CMK (cell line): Measurements from ENCODE around the gene ZNHIT6.

Experiments used
- DNase-seq: peaks from one replicate; pipeline ENCODE4 v3.0.0-alpha.2; 2010; ENCODE audit warnings: low read depth

ZNHIT6 gene

DNA sequence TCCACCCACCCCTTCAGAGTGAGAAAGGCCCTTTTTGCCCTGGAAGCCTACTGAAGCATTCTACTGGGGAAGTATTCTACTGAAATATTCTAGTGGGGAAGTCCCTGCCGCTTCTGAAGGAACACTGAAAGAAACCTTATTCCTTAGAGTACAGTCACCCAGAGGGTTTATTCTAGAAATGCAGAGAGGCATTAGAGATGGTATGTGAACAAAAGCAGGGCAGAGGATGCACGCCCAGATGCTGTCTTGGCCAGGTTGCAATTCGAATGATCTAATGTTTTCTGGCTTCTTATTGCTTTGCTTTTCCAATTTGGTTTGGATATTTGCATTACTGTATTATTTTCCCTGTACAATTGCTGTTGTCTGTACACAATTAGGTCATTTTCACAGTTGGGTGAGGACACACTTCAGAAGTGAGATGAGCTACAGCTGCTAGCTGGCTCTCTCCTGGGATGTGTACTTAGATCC is 90.6 kb downstream of the ZNHIT6 start:
- DNase-seq = no peak

DNA sequence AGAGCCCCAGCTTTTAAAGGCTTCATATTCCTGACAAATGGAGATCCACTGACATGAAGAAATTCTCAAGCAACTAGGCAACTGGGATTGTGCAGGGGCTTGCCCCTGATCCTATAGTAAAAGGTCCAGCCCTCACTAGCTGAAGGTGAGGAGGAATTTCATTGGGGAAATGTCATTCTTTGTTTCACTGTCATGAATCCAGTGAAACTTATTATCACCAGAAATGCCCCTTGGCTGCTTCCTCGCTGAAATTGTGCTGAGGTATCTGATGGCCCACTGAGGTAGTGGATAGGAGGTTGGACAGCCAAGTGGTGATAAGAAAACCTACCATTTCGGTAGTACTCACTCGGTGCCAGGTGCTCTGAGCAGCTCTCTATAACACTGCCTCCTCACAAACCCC is 91.5 kb downstream of the ZNHIT6 start:
- DNase-seq = no peak

DNA sequence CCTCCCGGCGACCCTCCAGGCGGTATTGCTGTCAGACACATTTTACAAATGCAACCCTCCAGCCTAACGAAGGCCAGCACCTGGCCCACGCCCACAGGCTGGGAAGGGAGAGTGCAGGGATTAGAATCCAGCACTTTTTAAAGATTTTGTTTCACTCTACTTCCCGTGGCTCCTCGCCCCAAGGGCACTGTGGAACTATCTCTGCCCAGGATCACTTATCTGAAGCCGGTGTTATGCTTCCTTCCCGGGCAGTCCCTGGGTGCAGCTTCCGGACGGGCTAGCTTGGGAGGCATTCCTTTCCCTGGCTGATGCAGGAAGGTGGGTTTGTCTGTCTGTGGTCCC is 91.9 kb downstream of the ZNHIT6 start:
- DNase-seq = no peak

DNA sequence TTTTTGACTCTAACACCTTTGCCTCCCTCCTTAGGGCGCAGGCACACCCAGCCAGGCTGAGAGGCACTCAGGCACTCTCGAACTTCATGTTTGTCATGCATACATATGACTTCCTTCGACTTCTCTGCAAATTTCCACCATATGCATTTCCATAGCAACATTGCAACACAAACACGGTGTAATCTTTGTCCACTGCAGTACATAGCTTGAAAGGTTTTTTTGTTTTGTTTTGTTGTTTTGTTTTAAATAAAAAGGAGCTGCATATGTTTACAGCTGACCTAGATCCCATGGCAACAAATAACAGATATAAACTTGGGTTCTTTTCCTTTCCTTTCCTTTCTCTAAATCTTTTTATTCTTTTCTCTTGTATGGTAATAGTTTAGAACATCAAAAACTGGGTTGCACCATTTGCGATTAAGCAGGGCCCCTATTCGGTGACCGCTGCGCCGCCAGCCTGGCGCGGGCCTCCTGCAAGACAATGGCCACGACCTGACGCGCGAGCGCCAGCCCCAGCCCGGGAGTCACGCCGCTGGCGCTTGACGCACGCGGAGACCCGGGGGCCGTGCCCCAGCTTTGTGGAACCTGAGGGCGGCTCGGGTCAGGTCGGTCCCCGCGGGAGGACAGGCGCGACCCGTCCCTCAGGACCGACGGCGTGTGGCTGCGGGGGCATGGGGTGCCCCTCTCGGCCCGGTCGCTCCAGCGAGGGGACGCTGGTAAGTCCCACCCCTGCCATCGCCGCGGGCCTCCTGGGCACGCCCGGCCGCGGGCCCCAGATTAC is 92.5 kb downstream of the ZNHIT6 start:
- DNase-seq = no peak

DNA sequence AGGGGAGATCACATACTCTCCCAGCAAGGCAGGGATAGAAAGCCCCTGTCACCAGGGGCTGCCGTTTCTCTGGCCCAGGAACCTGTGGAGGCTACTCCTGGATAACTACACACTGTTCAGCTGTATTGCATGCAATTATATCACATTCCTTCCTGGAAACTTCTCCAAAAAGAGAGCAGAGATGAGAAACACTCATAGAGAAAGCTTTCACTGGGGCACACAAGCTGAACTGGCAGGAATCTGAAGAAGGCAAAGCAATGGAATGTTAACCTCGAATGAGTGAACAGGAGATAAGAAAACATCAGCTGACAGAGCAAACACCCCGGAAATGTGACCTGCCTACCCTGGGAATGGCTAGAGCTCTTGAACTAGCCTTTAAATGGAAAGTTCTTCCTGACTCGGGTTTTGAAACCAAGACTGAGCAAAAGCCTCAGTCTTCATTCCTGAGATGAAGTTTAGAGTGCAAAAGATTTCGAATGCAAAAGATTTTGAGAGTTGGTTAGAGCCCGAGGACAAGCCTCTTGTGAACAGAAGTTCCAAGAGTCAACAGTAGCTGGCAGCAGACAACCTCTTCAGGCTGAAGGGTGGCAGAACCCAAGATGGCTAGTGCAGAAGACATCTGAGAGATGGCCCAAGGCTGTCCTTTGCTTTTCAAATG is 95.4 kb downstream of the ZNHIT6 start:
- DNase-seq = no peak

- DNase-seq = no peak
These were observed 96.4 kb downstream of the ZNHIT6 start for GRCh38 chr1:85611856-85612255.

DNA sequence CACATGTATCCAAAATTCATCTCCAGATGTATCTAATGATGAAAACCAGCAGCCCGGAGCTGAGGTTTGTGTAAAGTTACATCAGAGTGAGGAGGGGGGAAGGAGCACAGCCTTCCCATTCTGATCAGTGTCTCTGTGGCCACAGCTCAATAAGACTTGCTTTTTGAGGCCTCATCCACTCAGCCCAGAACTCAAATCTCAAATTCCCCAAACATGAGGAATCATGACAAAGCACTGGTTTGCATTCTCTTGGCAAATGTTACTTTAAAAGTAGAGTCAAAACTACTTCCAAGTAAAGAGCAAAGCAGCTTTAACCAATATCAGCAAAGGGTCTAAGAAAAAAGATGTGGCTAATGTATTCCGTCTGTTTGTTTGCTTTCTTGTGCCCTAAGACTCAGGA is 96.8 kb downstream of the ZNHIT6 start:
- no peak for DNase-seq

DNA sequence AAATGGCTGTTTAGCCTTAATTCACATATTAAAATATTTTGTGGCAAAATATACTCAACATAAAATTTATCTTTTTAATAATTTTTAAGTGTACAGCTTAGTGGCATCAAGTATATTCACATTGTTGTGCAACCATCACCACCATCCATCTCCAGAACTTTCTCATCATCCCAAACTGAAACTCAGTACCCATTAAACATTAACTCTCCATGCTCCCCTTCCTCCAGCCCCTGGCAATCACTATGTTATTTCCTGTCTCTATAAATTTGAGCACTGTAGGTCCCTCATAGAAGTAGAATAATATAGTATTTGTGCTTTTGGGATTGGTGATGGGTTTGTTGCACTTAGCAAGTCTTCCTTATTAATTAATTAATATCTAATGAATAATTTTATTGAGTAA is 98.3 kb downstream of the ZNHIT6 start:
- DNase-seq = no peak

DNA sequence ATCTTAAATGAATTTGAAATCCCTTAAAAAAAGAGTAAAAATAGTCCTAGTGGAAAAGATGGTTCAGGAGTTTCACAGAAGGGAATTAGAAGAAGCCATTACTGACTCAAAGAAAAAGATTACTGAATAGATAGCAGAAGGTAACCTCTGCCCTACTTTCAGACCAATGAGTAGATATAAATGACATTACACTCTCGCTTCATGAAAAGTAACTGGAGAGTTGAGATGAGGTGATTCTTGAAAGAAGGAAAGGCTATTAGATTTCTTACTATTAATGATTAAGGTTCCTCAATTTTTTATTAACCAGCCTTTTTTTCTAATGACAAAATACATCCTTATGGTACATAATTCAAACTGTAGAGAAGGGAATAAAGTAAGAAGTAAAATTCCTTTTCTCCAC is 99.4 kb downstream of the ZNHIT6 start:
- no peak for DNase-seq

- no peak for DNase-seq
These were observed 100.3 kb downstream of the ZNHIT6 start for GRCh38 chr1:85607921-85608265.

DNA sequence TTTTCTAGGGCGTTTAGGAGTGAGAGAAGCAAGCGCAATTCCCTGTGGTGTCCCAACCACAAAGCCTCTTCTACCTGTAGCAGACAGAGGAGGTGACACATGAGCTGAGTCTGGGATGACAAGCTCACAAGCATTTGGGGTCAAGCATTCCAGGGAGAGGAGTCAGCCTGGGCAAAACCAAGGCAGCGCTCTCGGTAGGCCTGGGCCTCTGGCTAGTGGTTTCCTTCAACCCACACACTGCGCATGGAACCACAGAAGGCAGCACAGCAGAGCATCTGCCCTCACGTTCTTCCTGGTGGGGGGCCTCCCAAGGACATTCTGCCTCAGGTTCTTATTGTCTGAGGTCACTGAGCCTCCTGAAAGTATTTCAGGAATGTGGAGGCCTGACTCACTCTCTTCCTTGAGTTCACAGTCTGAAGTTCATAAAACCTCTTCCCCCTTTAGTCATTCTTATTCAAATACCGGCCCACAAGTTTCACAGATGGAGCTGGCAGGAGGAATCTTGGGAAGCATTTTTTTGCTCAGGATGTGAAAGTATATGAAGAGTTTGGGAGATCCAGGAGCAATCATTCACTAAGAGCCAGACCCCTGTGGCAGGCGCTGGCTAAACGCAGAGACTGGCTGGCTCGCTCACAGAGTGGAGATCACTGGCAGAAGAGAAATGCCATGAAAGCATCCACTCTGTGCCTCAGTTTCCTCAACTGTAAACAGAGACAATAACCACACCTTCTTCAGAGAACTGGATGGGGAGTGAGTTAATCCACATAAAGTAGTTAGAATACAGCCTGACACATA is 100.9 kb downstream of the ZNHIT6 start:
- no peak for DNase-seq

DNA sequence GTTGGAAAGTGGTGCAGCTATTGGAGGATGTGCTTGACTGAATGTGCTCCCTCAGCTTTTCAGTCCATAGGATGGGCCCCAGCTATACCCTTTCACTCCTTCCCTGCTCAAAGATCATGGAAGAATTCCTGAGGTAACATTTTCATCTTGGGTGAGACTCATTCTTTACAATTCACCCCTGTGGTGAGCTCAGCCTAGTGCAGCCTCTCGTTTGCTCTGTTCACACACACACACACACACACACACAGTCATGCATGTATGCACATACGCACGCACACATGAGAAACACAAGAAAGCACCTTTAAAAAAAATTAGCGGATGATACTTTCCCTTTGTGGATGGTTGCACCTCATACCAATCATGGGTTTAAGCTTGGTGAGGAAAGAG is 101.8 kb downstream of the ZNHIT6 start:
- no peak for DNase-seq

DNA sequence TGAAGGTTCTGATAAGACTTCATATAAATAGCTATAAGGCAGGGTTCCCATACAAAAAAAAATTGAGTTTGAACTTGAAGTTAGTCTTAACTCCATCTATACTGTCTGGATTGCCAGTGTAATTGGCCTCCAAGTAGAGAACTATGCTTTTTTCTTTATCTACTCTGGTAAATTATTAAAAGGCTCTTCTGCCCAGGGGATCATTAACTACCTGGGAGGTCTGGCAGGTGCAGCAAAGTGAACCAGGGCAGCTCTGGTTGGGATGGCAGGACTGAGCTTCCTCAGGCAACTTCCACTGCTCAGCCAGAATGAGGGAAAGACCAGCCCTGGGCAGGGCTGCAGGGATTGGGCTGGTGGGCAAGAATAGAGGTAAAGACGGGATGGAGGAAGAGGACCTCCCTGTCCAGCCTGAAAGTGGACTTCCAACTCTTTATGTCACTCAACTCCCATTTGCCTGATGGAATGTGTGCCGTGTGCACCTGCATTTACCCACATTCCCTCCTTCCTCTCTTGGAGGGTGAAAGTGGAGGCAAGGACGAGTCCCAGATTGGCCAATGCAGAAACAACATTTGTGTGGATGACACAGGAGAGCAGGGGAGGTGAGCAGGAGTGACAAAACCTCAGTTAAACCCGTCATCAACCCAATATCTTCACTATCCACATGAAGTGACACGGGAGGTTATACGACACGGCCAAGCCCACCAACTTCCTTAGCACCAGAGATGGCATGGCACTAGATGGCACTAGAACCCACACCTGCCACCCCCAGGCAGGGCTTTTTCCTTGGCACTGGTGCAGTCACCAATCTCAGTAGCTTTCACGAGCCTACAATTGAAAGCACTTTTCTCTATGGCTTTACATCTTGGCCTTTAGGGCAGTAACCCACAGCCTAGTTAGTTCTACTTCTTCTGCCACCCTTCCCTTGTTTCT is 102.5 kb downstream of the ZNHIT6 start:
- DNase-seq = no peak

GRCh38 chr1:85604298-85604997 is 103.8 kb downstream of the ZNHIT6 start:
- DNase-seq = no peak

DNA sequence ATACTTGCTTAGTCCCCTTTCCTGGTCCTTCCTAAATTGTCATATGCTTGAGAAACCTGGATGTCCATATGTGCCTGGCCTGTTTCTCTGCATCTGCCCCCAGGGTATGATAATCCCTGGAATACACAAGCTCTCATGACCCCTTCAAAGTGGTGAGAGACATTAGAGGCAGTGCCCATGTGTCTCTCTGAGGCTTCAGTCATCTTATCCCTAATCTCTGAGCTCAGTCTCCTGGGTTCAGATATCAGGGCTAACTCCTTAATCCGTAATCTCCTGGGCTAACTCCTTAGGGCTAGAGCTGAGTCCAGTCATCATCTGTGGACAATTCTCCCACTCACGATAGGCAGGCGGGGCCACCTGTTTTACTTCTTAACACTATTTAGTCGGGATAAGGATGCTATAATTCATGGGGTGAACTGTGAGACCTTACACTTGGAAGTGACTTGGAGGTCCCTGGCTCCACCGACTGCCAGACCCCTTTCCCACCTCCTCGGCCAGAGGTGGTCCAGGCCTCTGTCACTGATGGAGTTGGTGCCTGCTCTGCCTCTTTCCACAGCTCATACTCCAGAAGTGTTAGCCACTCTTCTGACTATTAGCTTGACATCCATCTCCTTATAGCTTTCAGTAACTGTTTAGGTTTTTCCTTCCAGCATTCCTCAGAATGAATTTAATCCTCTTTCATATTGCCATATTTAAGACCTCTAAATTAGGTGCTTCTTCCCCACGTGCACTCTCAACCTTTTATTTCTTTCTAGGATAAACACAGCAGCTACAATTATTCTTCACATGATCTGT is 105.0 kb downstream of the ZNHIT6 start:
- DNase-seq = no peak

- no peak for DNase-seq
These were observed 105.7 kb downstream of the ZNHIT6 start for GRCh38 chr1:85602571-85602970.

- DNase-seq = no peak
These were observed 106.3 kb downstream of the ZNHIT6 start for GRCh38 chr1:85601901-85602300.

DNA sequence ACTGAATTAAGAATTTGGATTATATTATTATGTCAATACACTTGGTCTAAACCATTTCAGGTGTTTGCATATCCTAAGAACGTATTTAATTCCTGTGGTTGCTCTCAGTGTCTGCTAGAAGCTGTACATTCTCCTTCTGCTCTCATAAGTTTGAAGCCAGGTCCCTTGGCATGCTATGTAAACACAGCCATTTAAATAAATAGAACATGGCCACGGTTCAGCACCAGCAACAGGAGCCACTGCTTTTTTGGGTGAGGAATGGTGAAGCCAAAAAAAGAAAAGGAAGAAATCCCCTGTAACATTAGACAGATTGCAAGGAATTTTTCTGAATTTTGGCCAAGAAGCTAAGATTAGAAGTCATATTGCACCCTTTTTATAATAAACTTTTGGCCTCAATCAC is 108.6 kb downstream of the ZNHIT6 start:
- no peak for DNase-seq
